ENCODE measurements around the gene DYRK1A.
A peak's percentile ranks its signal among the peaks of the same experiment; 100 is the strongest.
"Not testable (repeated sequence)": the region's sequence is repeated elsewhere in the genome, so short reads cannot be mapped to it uniquely, and the experiment has no call there.

DYRK1A gene

GRCh38 chr21:37530901-37531351 is 164.4 kb downstream of the DYRK1A start:
- no peak for DNase-seq

- DNase-seq = no peak
Observed at GRCh38 chr21:37531431-37531932, 164.9 kb downstream of the DYRK1A start.

- peak; percentile 32 for DNase-seq
Observed at GRCh38 chr21:37532868-37533780, 166.6 kb downstream of the DYRK1A start.

- DNase-seq = no peak
Observed at GRCh38 chr21:37534431-37534830, 167.9 kb downstream of the DYRK1A start.

- DNase-seq = no peak
Observed at GRCh38 chr21:37535130-37535529, 168.6 kb downstream of the DYRK1A start.

GRCh38 chr21:37535672-37536071 is 169.1 kb downstream of the DYRK1A start:
- no peak for DNase-seq

DNA sequence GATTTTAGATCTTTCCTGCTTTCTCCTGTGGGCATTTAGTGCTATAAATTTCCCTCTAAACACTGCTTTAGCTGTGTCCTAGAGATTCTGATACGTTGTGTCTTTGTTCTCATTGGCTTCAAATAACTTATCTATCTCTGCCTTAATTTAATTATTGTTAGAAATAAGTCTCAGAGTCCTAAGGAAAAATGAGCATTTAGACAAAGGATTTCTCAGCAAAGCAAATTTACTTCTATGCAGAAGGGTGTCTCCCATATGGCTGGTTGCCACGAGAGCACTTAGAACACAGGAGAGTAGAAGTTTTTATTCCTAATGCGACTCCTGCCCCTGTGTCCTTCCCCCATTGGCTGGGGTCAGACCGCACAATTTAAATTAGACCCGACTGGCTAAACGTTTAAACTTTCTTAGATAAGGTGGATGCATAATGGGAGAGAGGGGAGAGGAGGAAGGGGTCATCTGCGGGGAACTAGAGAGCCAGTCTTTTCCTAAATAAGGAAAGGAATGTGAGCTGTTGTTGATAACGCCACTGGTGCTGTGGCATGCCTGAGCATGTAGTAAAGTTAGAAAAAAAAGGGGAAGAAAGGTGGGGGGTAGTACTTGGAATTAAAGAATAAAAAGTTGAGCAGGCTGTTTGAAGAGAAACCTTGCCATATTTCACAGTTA is 170.2 kb downstream of the DYRK1A start:
- no peak for DNase-seq

DNA sequence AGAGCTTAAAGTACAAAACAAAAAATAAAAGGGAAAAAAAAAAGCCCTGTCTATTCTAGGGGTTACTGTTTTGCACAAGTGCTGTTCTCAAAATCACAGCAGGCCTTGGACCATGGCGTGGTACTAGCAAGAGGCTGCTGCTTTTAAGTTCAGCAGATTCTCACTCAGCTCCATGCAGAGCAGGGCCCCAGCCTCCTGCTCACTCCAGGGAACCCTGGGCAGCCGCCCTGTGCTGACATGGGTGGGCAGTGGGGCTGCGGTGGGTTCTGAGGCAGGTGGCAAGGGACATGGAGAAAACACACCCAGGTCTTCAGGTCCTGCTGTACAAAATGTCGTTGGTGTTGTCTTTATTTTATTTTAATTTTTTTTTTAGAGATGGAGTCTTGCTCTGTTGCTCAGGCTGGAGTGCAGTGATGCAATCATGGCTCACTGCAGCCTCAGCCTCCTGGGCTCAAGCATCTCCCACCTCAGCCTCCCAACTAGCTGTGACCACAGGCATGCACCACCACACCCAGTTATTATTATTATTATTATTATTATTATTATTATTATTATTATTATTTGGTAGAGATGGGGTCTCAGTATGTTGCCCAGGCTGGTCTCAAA is 170.9 kb downstream of the DYRK1A start:
- no peak for DNase-seq

GRCh38 chr21:37538971-37539590 is 172.5 kb downstream of the DYRK1A start:
- DNase-seq = no peak

- DNase-seq = not testable (repeated sequence)
Observed at GRCh38 chr21:37541128-37541527, 174.6 kb downstream of the DYRK1A start.

DNA sequence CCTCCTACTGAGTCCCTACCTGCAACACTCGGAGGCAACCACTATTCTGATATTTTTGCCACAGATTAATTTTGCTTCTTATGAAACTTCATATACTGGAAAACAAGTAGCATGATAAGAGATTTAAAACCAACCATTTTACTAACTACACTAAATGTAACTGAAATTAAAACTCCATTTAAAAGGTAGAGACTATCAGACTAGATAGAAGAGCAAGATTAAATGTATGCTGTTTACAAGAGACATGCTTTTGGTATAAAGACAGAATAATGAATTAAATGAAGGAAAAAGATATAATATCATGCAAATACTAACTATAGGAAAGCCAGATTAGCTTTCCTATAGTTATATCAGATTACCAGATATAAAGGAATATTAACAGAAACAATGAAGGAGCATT is 175.9 kb downstream of the DYRK1A start:
- DNase-seq = no peak

DNA sequence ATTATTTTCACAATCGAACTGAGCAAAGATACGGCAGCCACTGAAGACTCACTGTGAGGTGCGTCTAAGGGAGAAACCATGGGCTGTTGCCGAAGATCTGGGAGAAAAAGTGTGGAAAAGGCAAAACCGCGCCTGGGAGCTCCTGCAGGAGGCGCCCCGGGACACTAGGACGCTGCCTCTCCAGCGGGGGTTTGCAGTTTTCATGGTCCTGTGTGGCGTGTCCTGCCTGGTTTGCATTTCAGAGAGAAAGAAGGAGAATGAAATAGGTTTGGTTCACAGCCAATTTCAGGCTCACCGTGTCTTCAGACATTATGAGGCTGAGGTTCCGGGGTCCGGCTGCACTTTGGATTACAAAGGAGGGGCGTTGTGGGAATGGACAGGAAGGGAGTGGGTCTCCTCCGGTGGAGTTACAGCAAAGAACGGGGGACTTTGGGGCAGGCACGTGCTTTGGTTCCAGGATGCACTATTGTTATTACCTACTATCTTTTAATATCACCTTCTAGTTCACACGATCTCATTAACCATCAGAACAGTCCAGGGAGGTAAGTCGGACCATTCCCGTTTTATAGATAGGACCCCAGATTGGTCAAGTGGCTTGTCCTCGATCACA is 179.8 kb downstream of the DYRK1A start:
- no peak for DNase-seq

GRCh38 chr21:37546949-37547614 is 180.5 kb downstream of the DYRK1A start:
- DNase-seq = no peak

DNA sequence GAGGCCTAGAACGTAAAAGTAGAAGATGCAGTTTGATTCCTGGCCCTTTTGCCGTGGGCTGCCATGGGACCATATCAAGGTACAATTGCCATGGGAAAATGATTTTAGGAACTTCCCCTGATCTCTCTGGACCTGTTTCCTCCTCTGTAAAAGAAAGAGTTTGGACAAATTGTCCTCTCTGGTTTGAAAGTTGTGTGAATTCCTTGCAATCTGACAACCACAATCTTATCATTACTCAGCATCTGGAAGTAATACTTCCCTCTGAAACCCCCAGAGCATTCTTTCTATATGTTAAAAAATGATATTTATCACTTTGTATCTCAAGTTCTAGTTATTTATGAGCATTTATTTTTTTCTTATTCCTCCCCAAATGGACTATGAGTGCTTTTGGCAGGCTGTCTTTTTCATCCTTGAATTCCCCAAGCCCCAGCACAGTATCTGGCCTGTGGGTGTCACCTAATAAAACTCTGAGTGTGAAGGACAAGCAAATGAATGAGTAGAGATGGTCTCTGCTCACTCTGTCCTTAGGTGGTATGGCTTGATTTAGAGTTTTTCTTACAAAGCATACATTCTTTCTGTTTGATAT is 181.1 kb downstream of the DYRK1A start:
- no peak for DNase-seq

DNA sequence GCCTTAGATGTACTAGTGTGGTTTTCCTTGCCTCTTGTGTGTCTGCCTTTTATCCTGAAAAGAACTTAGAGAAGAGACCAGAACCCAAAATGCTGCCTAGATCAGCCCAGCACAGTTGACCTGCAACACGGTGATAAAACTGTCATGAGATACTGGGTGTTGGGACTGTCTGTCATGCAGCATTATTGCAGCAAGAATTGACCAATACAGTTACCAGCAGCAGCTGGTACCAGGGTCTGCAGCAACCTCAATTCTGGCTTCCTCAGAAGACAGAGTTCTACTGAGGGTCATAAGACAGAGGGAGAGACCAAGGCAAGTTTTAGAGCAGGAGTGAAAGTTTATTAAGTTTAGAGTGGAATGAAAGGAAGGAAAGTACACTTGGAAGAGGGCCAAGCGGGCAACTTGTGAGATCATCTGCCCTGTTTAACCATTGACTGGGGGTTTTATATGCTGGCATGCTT is 182.0 kb downstream of the DYRK1A start:
- DNase-seq = no peak

DNA sequence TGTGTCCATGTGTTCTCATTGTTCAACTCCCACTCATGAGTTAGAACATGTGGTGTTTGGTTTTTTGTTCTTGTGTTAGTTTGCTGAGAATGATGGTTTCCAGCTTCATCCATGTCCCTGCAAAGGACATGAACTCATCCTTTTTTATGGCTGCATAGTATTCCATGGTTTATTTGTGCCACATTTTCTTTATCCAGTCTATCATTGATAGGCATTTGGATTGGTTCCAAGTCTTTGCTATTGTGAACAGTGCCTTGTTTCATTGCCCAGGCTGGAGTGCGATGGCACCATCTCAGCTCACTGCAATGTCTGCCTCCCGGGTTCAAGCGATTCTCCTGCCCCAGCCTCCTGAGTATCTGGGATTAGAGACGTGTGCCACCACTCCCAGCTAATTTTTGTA is 183.2 kb downstream of the DYRK1A start:
- DNase-seq = not testable (repeated sequence)

GRCh38 chr21:37550157-37550556 is 183.6 kb downstream of the DYRK1A start:
- DNase-seq = no peak

GRCh38 chr21:37550618-37551330 is 184.2 kb downstream of the DYRK1A start:
- no peak for DNase-seq

- no peak for DNase-seq
Observed at GRCh38 chr21:37551331-37551992, 184.9 kb downstream of the DYRK1A start.

GRCh38 chr21:37551993-37552355 is 185.4 kb downstream of the DYRK1A start:
- no peak for DNase-seq
